Measurements from ENCODE around the gene DGUOK.

GRCh38 chr2:73979686-73980085 is 53.0 kb downstream of the DGUOK start:
- TF ChIP-seq POLR2AphosphoS5 (IDR thresholded peaks at IDR 0.05; ENCODE audit: low read depth, low read length) (no peak), TAF1 (IDR thresholded peaks at IDR 0.05; ENCODE audit: borderline replicate concordance, low read depth, low read length) (no peak)

All from GM12892 (cell line).